OCI-LY7 (cell line): ENCODE results near the gene MRC1.

Experiments
- EZH2phosphoT487 ChIP-seq: fragments of 200-600 bp; sonication (generic); IDR thresholded peaks from 2 replicates; pipeline ENCODE4 v1.6.1; 2018; ENCODE audit warnings: low read depth, borderline replicate concordance, mild to moderate bottlenecking, mixed run types, antibody characterized with exemption, low read length, moderate library complexity, mixed read lengths
- TF ChIP-seq, protein P1 (sequence below): fragments of 200-600 bp; sonication (generic); conservative IDR thresholded peaks from 2 replicates; pipeline ENCODE4 v1.5.1; 2014; ENCODE audit warnings: mild to moderate bottlenecking, antibody characterized with exemption, low read length, moderate library complexity, mixed read lengths

DNA sequence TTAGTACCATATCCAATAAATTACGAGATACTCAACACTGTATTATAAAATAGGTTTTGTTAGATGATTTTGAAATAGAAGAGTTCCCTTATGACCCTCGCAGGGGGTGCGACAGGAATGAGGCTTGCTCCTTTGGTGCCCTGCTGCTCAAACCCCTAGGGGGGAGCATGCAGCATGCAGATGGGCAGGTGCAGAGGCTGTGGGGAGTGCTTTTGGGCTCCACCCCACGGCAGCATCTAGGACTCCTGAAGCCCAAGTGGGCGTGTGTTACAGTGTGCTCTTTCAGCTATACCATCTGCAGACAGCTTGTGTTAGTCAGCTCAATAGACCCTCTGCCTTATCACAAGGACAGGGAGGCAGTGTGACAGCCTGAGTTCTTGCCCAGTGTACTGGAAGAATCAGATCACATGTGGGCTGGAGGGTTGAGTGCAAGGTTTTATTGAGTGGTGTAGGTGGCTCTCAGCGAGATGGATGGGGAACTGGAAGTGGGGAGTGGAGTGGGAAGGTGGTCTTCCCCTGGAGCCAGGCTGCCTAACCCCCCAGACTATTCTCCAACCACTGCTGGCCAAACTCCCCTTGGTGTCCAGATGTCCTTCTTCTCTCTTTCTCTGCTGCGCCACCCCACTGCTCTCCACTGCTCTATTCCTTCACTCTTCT, 3.1 kb upstream of the MRC1 start:
- TF ChIP-seq, protein P1, sequence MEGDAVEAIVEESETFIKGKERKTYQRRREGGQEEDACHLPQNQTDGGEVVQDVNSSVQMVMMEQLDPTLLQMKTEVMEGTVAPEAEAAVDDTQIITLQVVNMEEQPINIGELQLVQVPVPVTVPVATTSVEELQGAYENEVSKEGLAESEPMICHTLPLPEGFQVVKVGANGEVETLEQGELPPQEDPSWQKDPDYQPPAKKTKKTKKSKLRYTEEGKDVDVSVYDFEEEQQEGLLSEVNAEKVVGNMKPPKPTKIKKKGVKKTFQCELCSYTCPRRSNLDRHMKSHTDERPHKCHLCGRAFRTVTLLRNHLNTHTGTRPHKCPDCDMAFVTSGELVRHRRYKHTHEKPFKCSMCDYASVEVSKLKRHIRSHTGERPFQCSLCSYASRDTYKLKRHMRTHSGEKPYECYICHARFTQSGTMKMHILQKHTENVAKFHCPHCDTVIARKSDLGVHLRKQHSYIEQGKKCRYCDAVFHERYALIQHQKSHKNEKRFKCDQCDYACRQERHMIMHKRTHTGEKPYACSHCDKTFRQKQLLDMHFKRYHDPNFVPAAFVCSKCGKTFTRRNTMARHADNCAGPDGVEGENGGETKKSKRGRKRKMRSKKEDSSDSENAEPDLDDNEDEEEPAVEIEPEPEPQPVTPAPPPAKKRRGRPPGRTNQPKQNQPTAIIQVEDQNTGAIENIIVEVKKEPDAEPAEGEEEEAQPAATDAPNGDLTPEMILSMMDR, result peak; percentile 48
- no peak for TF ChIP-seq EZH2phosphoT487
